Pons (tissue), 1 donor: ENCODE data around the gene YPEL1.
A peak's percentile ranks its signal among the peaks of the same experiment; 100 is the strongest.
"Not testable (repeated sequence)": the region's sequence is repeated elsewhere in the genome, so short reads cannot be mapped to it uniquely, and the experiment has no call there.

Experiments used
- DNase-seq: peaks from one replicate; pipeline ENCODE4 v3.0.0-alpha.2; 2016; ENCODE audit warnings: low spot score

The YPEL1 gene

DNA sequence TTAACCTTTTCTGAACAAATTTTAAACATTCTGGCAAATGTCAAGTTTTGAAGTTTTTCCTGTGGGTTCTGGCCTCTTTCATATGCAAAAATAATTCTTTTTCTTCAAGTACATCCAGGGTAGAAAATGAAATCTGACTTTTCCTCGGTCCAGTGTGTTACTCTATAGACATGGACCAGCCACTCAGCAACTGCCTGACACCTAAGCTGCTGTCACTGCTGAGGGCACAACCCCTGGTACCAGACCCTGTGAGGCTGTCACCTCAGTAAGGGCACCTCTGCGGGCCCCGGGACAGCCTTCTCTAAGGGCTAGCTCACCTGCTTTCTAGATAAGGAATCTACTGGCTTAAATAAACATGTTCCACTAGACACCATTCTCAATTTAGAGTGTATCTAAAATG lies 36.0 kb downstream of the YPEL1 start:
- DNase-seq: no peak

DNA sequence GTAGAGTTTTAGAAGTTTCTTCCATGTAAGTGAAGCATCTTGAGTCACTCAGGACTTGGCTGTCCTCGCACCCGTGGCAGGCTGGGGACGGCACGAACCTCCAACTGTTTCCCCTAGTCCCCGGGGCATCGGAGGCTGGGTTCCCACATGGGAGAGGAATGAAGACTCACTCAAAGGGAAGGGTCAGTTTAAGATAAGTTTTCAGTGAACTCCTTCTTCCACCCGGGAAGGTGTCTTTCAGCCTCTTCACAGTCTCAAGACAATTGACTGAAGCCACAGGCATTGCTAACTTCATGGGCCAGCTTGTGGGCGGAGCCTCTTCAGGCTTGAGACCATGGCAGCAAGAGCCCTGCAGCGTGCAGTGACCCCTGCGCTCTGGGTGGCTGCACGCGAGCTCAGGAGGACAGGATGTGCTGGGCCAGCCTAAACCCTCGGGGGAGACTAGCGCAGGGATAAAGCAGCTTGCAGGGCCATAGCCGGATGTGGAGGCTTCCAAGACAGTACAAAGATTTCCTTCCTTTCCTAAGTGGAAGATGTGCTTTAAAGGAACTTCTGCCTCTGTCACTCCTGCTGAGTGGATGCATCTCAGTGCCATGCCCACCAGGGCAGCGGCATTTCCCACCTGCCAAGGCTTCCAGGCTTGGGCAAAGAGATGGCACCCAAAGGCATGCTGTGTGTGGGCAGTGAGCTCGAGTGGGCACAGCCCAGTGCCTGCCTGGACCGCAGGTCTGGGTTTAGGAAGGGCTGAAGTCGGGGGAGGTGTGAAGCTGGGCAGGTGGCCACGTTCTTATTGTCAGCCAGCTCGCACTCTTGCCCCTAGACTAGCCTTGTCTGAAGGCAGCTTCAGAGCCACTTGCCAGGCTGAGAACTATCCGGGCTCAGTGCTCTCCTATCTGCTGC lies 36.9 kb downstream of the YPEL1 start:
- DNase-seq: no peak

- DNase-seq: no peak
Observed at GRCh38 chr22:21697880-21698279, 37.7 kb downstream of the YPEL1 start.

DNA sequence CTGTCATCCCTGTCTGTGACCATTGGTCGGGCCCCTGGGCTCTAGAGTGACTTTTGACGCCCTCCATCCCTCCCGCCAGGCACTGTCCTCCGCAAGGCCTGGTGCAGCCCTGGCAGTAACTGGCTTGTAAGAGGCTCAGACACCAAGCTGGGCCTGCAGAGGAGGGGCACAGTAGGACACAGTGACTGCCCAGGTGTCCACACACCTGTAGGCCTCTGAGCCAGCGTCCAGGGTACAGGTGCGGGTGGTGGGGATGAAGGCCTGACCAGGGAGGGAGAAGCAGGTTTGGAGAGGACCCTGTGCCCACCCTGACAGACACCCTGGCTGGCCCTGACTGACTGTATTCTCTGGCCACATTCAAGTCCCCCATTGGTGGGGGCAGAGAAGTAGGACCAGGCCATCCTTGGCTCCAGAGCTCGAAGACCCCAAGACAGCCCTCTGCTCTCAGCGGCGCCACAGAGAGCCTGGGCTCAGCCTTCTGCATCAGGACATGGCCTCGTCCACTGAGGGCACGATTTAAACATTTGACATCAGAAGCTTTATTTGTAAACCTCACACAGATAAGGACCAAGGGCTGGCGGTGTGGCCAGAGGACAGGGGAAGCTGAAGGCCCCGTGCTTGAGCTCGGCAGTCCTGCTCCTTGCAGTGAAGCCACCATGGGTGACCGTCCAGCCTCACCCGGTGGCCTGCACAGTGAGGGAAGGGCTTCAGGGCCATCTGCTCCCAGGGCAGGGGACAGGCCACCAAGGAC lies 38.4 kb downstream of the YPEL1 start:
- no peak for DNase-seq

DNA sequence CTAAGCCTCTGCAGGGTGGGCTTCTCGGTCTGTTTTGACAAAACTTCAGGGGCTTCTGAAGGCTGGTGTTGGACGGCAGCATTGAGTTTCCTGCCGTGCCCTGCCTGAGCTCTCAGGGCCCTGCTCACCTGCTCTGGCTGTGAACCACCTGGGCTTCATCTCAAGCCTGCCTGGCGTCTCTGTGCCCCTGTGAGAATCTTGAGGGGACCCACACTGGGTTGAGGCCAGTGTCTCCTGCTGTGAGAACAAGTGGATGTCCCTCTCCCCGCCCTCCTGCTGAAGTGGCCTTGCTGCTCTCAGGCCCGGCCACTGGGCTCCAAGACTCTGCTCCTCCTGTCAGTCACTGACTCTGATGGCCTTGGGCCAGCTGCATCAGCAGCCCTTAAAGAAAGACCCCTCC lies 39.5 kb downstream of the YPEL1 start:
- DNase-seq: no peak

GRCh38 chr22:21695430-21696085 lies 40.0 kb downstream of the YPEL1 start:
- DNase-seq: no peak

- no peak for DNase-seq
Observed at GRCh38 chr22:21694795-21695429, 40.7 kb downstream of the YPEL1 start.

DNA sequence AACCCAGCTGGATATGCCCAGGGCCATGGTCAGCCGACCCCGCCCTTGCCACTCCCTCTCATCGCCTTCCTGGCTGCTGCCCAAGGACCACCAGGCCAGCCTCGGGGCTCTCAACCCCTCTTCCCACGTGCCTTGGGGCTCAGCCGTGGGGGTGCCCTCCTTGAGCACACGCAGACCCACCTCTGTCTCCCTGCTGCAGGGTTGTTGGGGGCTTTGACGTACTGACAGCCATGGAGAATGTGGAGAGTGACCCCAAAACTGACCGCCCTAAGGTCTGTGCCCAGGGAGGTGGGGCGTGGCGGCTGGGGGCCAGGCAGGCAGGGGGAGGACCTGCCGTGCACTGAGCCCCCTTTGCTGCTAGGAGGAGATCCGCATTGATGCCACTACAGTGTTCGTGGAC lies 41.2 kb downstream of the YPEL1 start:
- DNase-seq: no peak

DNA sequence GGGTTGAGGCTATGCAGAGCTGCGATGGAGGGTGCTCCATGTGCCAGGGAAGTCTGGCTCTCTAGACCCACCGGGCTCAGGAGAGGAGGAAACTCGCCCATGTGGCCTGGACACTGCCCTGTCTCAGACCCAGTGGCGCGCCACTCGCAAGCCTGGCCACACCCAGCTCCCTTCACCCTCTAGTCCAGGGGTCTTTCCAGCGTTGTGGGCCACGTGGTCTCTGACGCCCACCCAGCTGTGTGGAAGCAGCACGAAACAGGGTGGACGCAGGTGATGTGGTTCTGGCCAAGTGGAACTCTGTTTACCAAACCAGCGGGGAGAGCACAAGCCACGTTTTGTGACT lies 41.6 kb downstream of the YPEL1 start:
- DNase-seq: no peak

GRCh38 chr22:21693333-21693998 lies 42.1 kb downstream of the YPEL1 start:
- no peak for DNase-seq

DNA sequence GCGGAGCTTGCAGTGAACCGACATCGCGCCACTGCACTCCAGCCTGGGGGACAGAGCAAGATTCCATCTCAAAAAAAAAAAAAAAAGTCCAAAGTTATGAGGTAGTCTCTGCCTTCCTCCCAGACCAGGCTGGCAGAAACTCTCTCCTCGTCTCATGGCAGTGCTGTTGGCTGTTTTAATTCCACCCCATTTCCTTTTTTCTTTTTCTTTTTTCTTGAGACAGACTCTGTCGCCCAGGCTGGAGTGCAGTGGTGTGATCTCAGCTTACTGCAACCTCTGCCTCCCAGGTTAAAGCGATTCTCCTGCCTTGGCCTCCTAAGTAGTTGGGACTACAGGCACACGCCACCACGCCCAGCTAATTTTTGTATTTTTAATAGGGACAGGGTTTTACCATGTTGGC lies 42.7 kb downstream of the YPEL1 start:
- DNase-seq: not testable (repeated sequence)

DNA sequence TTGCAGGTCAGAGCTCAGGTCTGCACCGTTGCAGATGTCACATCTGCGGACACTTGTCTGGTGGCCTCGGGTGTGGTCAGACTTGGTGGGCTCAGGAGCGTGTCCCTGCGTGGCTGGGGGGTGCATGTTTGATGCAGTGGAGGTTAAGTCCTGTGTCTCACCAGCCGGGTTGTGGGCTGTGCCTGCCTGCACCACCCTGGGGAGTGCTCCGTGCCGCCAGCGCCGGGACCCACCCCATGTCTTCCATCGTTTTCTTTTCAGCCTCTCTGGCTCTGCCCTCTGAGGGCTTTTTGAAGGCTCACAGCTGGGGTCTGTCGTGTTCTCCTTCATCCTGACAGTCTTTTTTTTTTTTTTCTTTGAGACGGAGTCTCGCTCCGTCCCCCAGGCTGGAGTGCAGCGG lies 43.8 kb downstream of the YPEL1 start:
- DNase-seq: no peak

DNA sequence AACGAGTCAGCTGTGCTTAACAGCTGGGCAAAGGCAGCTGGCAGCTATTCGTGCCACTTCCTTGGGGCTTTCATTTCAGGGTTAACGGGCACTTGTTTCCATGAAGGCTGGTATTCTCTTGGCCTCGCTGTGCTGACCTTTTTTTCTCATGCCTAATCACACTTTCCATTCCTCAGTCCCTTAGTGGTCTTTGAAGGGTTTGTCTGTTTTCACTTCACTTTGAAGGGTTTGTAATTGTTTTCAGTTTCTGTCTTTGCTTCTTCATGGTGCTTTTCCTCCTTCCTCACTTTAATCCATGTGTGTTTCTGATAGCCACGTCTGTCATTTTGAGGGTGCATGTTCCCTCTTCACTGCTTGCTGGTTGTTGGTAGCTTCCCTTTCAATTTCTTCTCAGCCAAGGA lies 45.2 kb downstream of the YPEL1 start:
- peak; percentile 14 for DNase-seq

GRCh38 chr22:21688706-21689381 lies 46.8 kb downstream of the YPEL1 start:
- DNase-seq: no peak

- no peak for DNase-seq
Observed at GRCh38 chr22:21688341-21688705, 47.3 kb downstream of the YPEL1 start.

GRCh38 chr22:21687685-21688259 lies 47.8 kb downstream of the YPEL1 start:
- no peak for DNase-seq

DNA sequence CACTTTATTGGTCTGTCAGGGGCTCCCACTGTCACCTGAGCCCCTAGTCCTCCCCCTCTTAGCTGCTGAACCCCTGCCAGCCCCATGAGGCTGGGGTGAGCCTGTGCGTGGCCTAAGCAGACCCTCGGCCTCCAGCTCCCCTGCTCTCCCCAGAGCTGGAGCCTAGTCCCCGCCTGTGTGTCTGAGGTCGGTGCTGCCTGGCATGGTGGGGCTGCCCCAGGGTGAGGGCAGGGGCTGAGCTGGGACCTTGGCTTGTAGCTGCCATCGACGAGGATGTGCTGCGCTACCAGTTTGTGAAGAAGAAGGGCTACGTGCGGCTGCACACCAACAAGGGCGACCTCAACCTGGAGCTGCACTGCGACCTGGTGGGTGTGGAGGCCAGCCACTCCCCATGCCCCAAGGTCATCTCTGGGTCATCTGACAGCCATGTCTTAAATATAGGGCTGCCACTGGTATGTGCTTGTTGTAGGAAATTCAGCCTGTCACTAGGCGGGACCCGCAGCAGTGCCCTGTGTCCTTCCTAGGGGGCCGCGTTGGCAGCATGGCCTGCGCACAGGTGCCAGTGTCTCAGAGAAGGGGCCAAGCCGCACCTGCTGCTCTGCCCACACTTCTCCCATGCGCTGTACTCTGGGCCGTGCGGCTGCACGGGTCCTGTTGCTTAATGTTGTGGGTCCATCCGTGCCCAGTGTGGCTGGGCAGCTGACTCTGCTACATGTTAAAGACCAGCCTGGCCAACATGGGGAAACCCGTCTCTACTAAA lies 48.8 kb downstream of the YPEL1 start:
- no peak for DNase-seq

DNA sequence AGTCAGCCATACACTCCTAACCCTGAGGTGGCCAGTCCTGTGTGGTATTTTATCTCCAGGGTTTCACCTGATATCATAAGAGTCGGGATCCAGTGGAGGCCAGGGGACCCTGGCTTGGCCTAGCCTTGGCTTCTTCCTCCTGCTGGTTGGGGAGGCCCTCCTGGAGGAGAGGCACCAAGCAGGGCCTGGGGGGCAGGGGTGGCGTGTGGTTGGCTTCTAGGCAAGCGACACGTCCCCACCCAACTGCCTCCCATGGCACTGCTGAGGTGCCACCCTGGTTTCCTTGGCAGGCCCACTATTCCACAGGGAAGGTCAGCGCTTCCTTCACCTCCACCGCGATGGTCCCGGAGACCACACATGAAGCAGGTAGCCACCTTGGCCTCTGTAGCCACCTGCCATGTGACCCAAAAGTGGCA lies 49.4 kb downstream of the YPEL1 start:
- no peak for DNase-seq

DNA sequence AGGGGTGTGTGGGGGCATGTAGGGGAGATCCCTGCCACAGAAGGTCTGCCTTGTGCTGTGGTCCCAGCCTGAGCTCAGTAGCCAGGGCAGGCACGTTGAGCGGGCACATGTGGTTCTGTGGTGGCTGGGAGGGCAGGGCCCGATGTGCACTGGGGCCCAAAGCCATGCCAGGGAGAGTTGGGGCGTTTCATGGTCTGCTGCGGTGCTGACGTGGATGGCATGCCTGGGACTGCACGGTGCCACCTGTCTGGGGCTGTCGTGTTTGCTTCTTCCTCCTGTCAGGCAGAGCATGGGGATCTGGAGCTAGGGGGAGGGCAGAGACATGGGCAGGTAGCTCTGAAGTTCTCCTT lies 50.5 kb downstream of the YPEL1 start:
- no peak for DNase-seq

DNA sequence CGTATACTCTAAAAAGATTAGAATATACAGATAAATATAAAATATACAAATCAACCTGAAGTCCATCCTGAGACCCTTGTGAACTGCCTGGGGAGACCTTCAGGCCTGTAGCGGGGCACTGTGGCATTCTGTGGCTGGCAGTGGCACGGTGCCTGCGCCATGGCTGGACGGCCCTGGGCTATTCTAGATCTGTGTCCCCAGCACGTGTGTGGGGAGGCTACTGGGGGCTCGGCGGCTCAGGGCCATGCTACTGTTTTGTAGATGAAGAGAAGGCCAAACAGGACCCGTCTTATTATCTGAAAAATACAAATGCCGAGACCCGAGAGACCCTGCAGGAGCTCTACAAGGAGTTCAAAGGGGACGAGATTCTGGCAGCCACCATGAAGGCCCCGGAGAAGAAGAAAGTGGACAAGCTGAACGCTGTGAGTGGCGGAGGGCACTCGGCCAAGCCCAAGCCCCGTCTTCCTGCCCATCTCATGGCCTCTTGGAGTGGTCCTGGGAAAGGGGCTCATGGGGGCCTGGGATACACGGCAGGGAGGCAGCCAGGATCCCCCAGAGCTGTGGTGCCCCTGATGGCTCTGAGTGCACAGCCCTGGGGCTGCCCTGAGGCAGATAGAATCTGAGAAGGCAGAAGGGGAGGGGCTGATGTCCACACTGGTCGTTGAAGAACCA lies 51.0 kb downstream of the YPEL1 start:
- no peak for DNase-seq
